Stimulated activated CD8-positive, alpha-beta memory T cell treated with anti-CD3 and anti-CD28 coated beads, Interleukin-4, amount 100 ng/mL, for 24 hours (primary cell): ENCODE data around the gene PDE6C.

ENCODE experiments used
- DNase-seq: peaks from one replicate; pipeline ENCODE4 v3.0.0-alpha.2; 2020; ENCODE audit warnings: low read depth

The PDE6C gene

DNA sequence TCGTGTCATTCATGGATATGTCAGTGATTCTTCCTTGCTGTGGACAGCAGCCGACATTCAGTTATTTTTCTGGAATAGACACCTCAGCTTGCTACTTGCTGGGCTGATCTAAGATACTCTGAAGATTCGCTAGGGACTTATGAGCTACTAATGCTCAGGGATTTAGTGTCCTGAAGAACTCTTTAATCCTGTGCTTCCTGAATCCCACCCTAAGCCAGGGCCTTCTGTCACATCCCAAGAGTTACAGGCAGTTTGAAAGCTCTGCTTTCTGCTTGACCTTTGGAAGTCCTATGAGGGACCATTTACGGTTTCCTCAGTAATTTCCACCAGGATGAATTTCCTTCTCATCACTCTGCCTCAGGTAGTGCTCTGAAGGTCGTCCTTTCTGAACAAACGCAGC is at the start of gene PDE6C:
Gene PDE6C (plus strand): TSS at position 227 of the 400 bp plus-strand sequence. CDS start 189 bp downstream, outside the sequence.
- DNase-seq: no peak

- no peak for DNase-seq
These were observed 46.9 kb upstream of the PDE6C start for GRCh38 chr10:93565446-93565845.

- DNase-seq: no peak
These were observed 45.7 kb upstream of the PDE6C start, which contains the start of gene FFAR4 for GRCh38 chr10:93566435-93567276. Gene FFAR4 (plus strand): TSS chr10:93566665. CDS start chr10:93566721, 56 bp downstream.

- no peak for DNase-seq
These were observed 44.8 kb upstream of the PDE6C start for GRCh38 chr10:93567277-93568104.

DNA sequence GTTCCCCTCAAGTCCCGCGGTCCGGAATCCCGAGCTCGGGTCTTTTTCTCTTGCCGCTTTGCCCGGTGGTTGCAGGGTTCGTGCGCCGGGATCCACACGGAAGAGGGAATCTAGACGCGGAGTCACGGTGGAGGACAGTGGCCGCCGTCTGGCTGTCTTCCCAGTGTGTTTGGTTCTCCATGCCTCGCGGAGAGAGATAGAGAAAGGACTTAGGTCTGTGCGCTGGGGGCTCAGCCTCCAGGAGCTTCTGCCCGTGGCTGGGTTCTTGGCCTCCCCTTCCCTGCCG is 44.3 kb upstream of the PDE6C start:
- DNase-seq: no peak

GRCh38 chr10:93570383-93570782 is 42.0 kb upstream of the PDE6C start:
- no peak for DNase-seq

DNA sequence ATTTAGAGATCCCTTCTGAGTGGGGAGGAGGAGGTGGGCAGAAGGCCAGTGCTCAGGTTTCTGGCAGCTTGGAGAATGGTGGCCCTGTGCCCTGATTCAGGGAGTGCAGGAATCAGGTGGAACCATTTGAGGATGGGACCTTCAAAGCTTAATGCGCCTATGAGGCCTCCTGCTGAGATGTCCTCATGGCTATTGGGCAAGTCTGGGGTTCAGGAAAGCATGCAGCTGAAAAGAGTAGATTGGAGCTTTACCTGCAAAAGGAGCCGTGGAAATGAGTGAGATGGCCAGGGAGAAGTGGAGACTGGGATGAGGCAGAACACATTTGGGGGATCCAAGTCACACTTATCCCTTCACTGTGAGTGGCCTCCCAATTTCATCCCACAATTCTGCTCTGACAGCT is 39.7 kb upstream of the PDE6C start:
- no peak for DNase-seq

DNA sequence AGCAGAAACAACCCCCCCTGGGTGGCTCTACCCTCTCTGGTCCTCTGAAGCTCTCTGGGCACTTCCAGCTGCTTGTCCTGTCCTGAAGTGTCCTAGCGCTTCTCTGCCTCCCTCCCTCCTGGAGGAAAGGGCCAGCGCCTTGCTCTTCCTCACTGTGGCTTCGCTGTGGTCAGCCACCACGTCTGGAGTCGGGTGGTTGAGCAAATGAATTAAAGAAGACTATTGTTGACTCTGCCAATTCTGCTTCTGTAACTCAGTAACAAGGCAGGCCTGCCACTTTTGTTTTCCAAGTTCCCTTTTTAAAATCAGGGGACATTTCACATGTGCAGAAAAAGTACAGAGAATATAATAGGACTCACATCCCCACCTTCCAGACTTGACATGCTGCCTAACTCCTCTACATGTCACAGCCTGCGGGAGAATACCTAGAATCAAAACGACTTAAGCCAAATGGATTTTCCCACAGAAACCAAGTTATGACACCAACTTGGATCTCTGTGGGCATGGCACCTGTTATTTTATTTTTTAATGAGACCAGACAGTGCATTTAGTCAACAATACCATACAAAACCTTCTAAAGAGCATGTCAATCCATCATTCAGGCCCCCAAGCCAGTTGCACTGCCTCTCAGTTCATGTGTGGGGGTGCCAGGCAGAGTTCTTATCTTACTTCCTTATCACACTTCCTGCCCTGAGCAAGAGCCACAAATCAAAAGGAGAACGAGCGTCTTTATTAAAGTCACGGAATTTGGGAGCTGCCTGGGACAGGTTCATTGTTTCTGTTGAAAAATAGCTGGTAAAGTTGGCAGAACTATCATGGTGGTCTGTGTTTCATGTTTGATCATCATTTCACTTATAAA is 39.1 kb upstream of the PDE6C start:
- no peak for DNase-seq

DNA sequence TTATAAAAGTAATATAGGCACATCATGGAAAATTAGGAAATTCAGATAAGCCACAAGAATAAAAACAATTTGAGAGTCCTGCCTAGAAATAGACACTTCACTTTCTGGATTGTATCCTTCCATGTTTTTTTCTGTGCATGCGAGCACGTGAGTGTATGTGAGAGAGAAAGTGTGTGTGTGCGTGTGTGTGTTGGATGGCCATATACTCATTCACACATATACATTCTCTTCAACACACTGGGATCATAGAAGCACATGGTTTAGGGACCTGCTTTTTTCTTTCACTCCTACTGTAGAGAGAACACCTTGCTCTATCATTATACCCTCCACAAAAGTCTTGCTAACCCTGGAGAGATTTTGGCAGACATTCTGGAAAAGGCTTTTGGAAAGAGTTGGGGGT is 38.4 kb upstream of the PDE6C start:
- no peak for DNase-seq

GRCh38 chr10:93576888-93577287 is 35.4 kb upstream of the PDE6C start:
- no peak for DNase-seq

DNA sequence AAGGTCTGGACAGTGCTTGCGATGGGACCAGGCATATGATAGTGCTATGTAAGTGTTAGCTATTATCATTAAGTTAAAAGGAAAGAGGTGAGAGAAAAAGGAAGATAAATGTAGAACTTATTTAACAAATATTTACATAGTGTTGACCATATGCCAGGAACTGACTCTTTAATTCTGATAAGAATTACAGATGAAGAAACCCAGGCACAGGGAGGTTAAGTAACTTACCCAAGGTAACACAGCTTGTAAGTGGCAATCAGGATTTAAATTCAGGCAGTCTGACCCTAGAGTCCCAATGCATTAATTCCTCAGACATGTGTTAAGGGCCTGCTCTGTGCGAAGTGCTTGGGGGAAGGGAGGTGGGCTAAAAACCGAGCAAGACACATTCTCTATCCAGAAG is 34.8 kb upstream of the PDE6C start:
- DNase-seq: no peak

DNA sequence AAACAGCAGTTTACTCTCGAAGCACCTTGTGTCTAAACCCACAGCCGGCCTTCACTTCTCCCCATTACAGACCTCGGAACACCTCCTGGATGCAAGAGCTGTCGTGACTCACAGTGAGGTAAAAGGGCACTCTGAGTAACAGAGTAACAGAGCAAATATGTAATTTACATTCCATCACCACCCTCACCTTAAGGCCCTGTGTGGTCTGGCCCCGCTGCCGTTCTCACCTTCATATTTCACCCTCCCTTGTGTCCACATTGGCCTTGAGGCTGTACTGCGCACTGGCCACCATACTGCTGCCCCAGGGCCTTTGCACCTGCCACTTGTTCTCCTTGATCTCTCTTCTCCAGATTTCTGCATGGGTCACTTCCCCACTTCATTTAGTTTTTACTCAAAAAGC is 33.2 kb upstream of the PDE6C start:
- DNase-seq: no peak

DNA sequence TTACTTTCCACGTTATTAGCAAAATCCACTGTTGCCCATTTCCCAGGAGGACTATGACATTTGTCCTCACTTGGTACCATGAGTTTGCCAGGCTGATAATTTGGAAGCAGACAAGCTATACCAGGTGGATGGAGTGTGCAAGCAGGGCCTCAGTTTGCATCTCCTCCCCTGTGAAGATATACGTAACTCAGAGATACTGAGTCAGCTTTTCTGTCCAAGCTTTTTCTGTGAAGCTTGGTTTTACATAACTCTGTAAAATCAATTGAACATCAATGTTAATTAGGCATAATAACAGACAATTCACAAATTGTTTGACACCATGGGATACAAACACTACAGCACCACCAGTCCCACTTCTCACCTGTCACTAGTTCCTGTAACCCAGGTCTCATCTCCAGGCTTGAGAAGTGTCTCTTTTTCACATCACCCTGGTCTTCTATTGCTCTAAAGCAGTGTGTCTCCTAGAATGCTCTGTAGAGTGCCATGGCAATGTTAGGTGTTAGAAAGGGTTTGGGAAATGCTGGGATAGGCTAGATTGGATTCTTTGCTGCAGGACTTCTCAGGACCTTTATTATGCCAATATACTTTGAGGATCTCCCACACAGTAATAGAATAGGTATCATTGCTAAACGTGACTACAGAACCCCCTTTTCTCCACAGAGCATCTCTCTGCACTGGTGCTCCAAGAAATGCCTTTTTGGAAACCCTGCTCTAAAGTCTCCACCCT is 32.2 kb upstream of the PDE6C start:
- no peak for DNase-seq

DNA sequence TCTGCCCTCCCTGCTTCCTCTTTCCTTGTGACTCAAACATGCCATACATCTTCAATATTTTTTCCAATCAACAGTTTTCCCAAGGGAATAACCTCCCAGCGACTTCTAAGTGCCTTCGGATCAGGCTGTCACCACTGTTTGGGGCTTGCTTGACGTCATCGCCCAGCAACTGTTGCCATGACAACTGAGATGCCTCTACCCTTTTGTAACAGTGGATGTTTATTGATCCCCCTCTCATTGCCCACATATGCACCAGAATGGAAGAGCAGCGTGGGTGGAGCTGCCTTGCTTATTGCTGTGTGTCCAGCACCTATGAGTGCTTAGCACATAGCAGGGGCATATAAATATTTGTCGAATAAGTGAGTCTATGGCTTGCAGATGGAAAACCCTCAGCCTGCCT is 31.5 kb upstream of the PDE6C start:
- no peak for DNase-seq

DNA sequence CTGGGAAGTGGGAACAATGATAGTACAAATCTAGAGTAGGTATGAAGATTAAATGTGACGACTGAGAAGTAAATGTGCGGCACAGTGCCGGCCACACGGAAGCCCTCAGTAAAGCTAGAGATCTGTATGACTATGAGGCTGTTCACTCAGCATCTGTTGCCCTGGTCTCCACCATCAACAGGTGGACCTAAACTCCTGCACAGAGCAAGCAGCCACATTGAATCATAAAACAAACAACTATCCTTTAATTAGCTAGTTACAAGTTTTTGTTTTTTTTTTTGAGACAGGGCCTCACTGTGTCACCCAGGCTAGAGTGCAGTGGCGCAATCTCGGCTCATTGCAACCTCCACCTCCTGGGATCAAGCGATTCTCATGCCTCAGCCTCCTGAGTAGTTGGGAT is 27.9 kb upstream of the PDE6C start:
- no peak for DNase-seq

- DNase-seq: no peak
These were observed 22.4 kb upstream of the PDE6C start for GRCh38 chr10:93589648-93590562.

DNA sequence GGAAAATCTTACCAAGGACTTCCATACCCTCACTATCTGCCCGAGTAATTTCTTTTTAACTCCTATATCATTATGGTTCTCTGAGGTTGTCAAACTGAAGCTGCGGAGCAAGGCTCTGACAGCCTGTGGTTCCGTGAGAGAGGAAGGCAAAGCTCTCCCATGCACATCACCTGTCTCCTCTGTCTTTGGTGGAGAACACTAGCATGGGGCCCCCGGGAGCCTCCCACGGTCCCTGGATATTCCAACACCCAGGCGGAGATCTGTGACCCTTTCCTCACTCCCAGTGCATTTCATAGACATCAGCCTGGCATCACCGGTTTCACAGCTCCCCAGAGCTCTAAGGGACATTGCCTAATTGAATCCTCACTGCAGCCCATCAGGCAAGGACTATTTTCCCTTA is 21.7 kb upstream of the PDE6C start:
- DNase-seq: no peak

GRCh38 chr10:93591065-93591808 is 21.1 kb upstream of the PDE6C start:
- no peak for DNase-seq

DNA sequence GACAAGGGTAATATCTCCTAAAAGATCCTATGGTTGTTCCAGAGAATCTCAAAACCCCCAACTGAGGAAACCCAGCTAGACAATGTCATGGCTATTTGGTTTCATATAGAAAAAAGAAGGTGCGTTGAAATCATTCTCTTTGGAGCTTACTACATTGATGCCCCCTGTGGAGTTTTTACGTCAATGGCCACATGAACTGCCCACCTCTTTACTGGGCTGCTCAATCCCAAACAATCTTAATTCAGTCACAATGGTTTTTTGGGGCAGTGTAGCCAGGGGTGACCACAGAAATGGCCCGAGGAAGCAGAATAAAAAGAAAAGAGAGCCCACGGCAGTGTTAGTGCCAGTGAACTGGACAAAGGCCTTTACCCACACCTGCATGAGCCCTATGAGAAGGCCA is 19.1 kb upstream of the PDE6C start:
- no peak for DNase-seq

GRCh38 chr10:93593749-93594148 is 18.6 kb upstream of the PDE6C start:
- DNase-seq: no peak
